OCI-LY1 (cell line): ENCODE data around the gene CRY2.

Source experiments
- H2AFZ ChIP-seq: fragments of 200-600 bp; sonication (generic), shearing (Covaris generic); 2 replicates; pipeline ENCODE4 v1.6.0; 2014; ENCODE audit warnings: antibody characterized with exemption, mild to moderate bottlenecking, low read length
- H3F3A ChIP-seq: fragments of 200-600 bp; sonication (generic), shearing (Covaris generic); 2 replicates; pipeline ENCODE4 v1.6.0; 2014; ENCODE audit warnings: mild to moderate bottlenecking, antibody characterized with exemption, low read length, moderate library complexity; ENCODE audit not compliant: insufficient read depth
- H3K27ac ChIP-seq: fragments of 200-600 bp; sonication (generic); 2 replicates; pipeline ENCODE4 v1.5.1; 2014; ENCODE audit warnings: low read length, mixed run types, mild to moderate bottlenecking, low read depth; ENCODE audit not compliant: poor library complexity, severe bottlenecking
- H3K27me3 ChIP-seq: fragments of 200-600 bp; sonication (generic); 2 replicates; pipeline ENCODE4 v1.6.0; 2014; ENCODE audit warnings: antibody characterized with exemption, mild to moderate bottlenecking, low read length, moderate library complexity; ENCODE audit not compliant: insufficient read depth
- H3K36me3 ChIP-seq: fragments of 200-600 bp; sonication (generic); 2 replicates; pipeline ENCODE4 v1.6.1; 2014; ENCODE audit warnings: mild to moderate bottlenecking, antibody characterized with exemption, low read length, moderate library complexity, mixed read lengths; ENCODE audit not compliant: insufficient read depth
- H3K4me1 ChIP-seq: fragments of 200-600 bp; sonication (generic); 2 replicates; pipeline ENCODE4 v1.5.1; 2014; ENCODE audit warnings: mild to moderate bottlenecking, low read length, moderate library complexity; ENCODE audit not compliant: insufficient read depth, severe bottlenecking
- H3K4me2 ChIP-seq: fragments of 200-600 bp; sonication (generic), shearing (Covaris generic); 2 replicates; pipeline ENCODE4 v1.6.1; 2014; ENCODE audit warnings: low read length
- H3K4me3 ChIP-seq: fragments of 200-600 bp; sonication (generic); 2 replicates; pipeline ENCODE4 v1.5.1; 2014; ENCODE audit warnings: low read length, low read depth, mild to moderate bottlenecking, mixed read lengths; ENCODE audit not compliant: poor library complexity, severe bottlenecking
- H3K79me2 ChIP-seq: fragments of 200-600 bp; shearing (Covaris generic); 2 replicates; pipeline ENCODE4 v1.6.1; 2016; ENCODE audit warnings: mixed run types, low read length, mixed read lengths; ENCODE audit not compliant: insufficient read depth
- H3K9ac ChIP-seq: fragments of 200-600 bp; sonication (generic), shearing (Covaris generic); 2 replicates; pipeline ENCODE4 v1.6.1; 2014; ENCODE audit warnings: mild to moderate bottlenecking, low read length, mixed read lengths
- H3K9me2 ChIP-seq: fragments of 200-600 bp; sonication (generic), shearing (Covaris generic); 2 replicates; pipeline ENCODE4 v1.6.1; 2014; ENCODE audit warnings: low read depth, mild to moderate bottlenecking, low read length, mixed read lengths
- H3K9me3 ChIP-seq: fragments of 200-600 bp; shearing (Covaris generic); 2 replicates; pipeline ENCODE4 v1.6.1; 2014; ENCODE audit warnings: low read length, mixed read lengths
- H4K20me1 ChIP-seq: fragments of 200-600 bp; sonication (generic), shearing (Covaris generic); 2 replicates; pipeline ENCODE4 v1.6.0; 2016; ENCODE audit warnings: mild to moderate bottlenecking, low read length; ENCODE audit not compliant: insufficient read depth
- EZH2 ChIP-seq: fragments of 200-600 bp; sonication (generic), shearing (Covaris generic); IDR thresholded peaks from 2 replicates; pipeline ENCODE4 v1.8.0; 2017; ENCODE audit warnings: borderline replicate concordance, mixed run types, mild to moderate bottlenecking, antibody characterized with exemption, low read length, moderate library complexity, mixed read lengths
- TF ChIP-seq, protein P1 (sequence below): fragments of 200-600 bp; sonication (generic), shearing (Covaris generic); IDR thresholded peaks from 2 replicates; pipeline ENCODE4 v1.5.1; 2017; ENCODE audit warnings: mild to moderate bottlenecking, antibody characterized with exemption, low read length, moderate library complexity, mixed read lengths

The CRY2 gene

DNA sequence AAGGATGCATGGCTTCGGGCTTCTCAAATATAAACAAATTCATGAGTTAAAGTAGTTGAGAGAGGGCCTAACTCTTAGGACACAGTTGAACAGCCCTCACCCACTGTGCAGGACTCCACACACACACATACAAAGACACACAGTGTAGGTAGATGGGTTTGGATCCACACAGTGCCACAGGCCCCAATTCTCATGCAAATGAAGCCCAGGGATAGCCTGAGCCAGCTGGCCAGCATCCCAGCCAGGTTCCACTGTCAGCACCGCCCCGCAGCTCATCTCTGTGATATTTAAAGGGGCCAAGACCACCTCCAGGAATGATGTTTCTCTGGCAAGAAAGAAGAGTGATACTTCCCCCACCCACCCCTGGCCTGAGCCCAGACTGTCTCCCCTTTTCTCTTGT is 30.7 kb upstream of the CRY2 start:
- H4K20me1 ChIP-seq = no peaks in the 10 kb centered on the region
- no peak overlapping the region for H3K9ac ChIP-seq
- H3K79me2 ChIP-seq = no peaks in the 10 kb centered on the region
- TF ChIP-seq, protein P1, sequence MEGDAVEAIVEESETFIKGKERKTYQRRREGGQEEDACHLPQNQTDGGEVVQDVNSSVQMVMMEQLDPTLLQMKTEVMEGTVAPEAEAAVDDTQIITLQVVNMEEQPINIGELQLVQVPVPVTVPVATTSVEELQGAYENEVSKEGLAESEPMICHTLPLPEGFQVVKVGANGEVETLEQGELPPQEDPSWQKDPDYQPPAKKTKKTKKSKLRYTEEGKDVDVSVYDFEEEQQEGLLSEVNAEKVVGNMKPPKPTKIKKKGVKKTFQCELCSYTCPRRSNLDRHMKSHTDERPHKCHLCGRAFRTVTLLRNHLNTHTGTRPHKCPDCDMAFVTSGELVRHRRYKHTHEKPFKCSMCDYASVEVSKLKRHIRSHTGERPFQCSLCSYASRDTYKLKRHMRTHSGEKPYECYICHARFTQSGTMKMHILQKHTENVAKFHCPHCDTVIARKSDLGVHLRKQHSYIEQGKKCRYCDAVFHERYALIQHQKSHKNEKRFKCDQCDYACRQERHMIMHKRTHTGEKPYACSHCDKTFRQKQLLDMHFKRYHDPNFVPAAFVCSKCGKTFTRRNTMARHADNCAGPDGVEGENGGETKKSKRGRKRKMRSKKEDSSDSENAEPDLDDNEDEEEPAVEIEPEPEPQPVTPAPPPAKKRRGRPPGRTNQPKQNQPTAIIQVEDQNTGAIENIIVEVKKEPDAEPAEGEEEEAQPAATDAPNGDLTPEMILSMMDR = no peak
- no peak for TF ChIP-seq EZH2
- no peak overlapping the region for H3K4me3 ChIP-seq
- peaks cover 22% of the 10 kb centered on the region for H3K4me1 ChIP-seq
- no peaks in the 10 kb centered on the region for H3F3A ChIP-seq
- no peaks in the 10 kb centered on the region for H3K9me2 ChIP-seq
- H2AFZ ChIP-seq = no peak overlapping the region
- peak overlapping the region; percentile 27 for H3K27ac ChIP-seq
- no peaks in the 10 kb centered on the region; the same call in 1 of the 2 replicates for H3K36me3 ChIP-seq
- no peaks in the 10 kb centered on the region for H3K9me3 ChIP-seq
- H3K4me2 ChIP-seq = no peak overlapping the region
- no peaks in the 10 kb centered on the region for H3K27me3 ChIP-seq

DNA sequence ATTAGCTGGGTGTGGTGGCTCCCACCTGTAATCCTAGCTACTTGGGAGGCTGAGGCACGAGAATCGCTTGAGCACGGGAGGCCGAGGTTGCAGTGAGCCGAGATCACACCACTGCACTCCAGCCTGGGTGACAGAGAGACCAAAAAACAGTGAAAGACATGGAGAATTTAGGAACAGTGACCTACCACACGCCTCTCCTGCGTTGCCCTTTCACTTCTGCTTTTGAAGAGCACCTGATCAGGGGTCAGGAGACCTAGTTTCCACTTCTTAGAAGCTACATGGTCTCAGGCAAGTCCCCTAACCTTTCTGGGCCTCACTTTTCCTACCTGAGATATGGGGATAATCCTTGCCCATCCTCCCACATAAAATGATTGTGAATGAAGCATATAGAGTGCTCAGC is 30.1 kb upstream of the CRY2 start:
- no peaks in the 10 kb centered on the region for H3K36me3 ChIP-seq
- no peaks in the 10 kb centered on the region for H3K79me2 ChIP-seq
- no peak overlapping the region for H3K4me2 ChIP-seq
- TF ChIP-seq, protein P1 = no peak
- TF ChIP-seq EZH2 = no peak
- peak overlapping the region; percentile 27 for H3K27ac ChIP-seq
- H3K9me3 ChIP-seq = no peaks in the 10 kb centered on the region
- H3F3A ChIP-seq = no peaks in the 10 kb centered on the region
- no peaks in the 10 kb centered on the region for H4K20me1 ChIP-seq
- peaks cover 22% of the 10 kb centered on the region for H3K4me1 ChIP-seq
- H2AFZ ChIP-seq = no peak overlapping the region
- H3K9ac ChIP-seq = no peak overlapping the region
- H3K9me2 ChIP-seq = no peaks in the 10 kb centered on the region
- H3K27me3 ChIP-seq = no peaks in the 10 kb centered on the region
- no peak overlapping the region for H3K4me3 ChIP-seq

DNA sequence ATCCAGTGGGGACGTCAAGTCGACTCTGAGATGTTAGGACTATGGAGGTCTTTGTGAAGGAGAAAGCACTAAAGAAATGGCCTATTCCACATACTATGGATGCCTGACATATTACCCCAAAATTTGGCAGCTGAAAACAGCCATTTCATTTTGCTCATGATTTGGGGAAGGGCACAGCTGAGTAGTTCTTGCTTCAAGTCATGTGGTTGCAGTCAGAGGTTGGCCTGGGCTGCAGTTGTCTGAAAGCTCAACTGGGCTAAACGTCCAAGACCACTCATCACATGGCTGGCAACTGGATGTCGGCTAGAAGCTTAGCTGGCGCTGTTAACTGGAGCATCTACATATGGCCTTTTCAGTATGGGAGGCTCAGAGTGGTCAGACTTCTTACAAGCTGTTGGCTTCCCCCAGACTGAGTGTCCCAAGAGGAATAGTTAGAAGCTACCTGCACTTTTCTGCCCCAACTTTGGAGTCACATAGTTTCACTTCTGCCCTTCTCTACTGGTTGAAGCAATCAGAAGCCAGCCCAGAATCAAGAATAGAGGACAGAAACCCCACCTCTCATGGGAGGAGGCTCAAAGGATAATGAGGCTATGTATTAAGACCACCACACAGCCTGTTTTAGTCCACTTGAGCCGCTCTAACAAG is 28.2 kb upstream of the CRY2 start:
- Histone ChIP-seq H3K27me3 (no peaks in the 10 kb centered on the region), H3K79me2 (no peaks in the 10 kb centered on the region), H2AFZ (no peak overlapping the region), H3F3A (no peaks in the 10 kb centered on the region), H3K9me2 (no peaks in the 10 kb centered on the region), H4K20me1 (no peaks in the 10 kb centered on the region), H3K4me2 (no peak overlapping the region), H3K9ac (no peak overlapping the region), H3K4me1 (peaks cover 22% of the 10 kb centered on the region), H3K27ac (peak overlapping the region; percentile 6), H3K36me3 (no peaks in the 10 kb centered on the region), H3K9me3 (no peaks in the 10 kb centered on the region), H3K4me3 (no peak overlapping the region)
- TF ChIP-seq EZH2 = no peak
- TF ChIP-seq, protein P1 = no peak
